22Rv1 (cell line): ENCODE results near the gene KCNH1.

ENCODE experiments used
- CTCF ChIP-seq: fragments of 450-650 bp; IDR thresholded peaks from 2 replicates; pipeline ENCODE4 v1.5.1; 2017; ENCODE audit warnings: mild to moderate bottlenecking
- ZFX ChIP-seq: fragments of 450-650 bp; IDR thresholded peaks from 2 replicates; pipeline ENCODE4 v1.6.1; 2017; ENCODE audit warnings: antibody characterized with exemption, borderline replicate concordance

DNA sequence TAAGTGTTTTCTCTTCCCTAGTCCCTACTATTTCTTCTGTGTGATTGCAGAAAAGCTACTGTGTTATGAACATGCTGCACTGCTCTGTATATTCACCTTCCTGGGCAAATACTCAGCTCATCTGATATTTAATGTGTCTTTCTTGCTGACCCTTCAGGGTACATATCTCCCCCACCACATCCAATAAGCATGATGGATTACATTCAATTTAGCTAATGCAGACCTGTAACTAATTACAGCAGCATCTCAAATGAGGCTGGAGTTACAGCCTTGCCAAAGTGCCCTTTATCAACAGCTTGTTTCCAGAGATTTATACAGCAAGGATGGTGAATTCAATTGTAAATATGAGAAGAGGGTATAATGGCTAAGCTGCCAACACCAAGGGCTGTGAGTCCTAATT, 144.0 kb downstream of the KCNH1 start:
- TF ChIP-seq CTCF = no peak
- TF ChIP-seq ZFX = no peak
